Stimulated activated CD4-positive, alpha-beta T cell treated with anti-CD3 and anti-CD28 coated beads, TNF-alpha, amount 100 ng/mL, for 1 hour (primary cell): ENCODE data around the gene ELN.
A peak's percentile ranks its signal among the peaks of the same experiment; 100 is the strongest.

Experiments
- DNase-seq, 3 donors: peaks; one replicate each; pipeline ENCODE4 v3.0.0-alpha.2; 2020; ENCODE audit warnings: low read depth in 3 of 3, low spot score in 1 of 3

The ELN gene

DNA sequence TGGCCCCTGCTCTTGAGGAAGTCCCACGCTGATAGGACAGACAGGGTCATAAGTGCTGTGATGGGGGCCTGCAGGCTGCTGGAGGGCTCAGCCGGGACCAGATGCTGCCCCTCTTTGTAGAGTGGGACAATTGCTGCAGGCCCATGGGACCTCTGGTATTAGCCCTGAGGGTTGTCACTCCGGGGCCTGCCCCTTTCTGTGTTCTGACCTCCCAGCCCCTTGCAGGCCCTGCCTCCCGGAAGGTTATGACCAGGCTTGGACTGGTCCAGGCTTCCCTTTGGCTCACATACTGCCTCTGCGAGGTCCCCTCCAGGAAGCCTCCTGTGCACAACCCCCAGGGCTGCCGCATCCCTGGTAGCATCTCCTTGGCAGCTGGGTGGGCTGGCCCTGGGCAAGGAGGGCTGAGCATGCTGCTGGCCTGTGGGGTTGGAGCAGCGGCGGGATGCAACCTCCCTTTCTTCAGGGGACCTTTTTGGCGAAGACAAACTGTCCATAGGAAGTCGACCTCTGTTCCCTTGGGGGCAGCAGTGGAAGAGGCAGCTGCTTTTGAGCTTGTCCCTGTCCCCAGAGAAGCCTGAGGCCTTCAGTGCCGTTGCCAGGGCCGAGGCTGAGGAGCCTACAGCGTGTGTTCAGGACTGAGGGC is 64.5 kb downstream of the ELN start:
- DNase-seq = no peak

DNA sequence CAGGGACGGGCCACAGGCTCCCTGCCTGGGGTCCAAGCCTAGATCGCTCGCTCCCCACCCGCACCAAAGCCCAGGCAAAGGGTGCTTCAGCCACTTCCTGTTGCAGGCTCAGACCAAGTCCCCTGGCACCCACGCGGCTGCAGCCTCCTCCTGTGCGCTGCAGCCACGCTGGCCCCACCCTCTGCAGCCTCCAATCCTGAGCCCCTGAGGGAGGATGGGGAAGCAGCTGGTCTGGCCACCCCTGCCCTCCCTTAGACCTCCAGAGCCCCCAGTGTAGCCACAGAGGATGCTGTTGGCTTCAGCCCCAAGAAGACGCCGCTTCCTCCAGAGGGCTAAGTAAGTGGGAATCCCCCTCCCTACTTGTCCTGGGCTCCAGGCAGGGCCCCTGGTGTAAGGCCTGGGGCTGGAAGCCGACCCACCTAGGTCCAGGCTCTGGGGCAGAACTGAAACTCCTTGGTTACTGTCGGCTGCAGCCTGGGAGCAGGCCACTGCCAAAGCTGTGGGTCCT is 65.0 kb downstream of the ELN start:
- no peak for DNase-seq

DNA sequence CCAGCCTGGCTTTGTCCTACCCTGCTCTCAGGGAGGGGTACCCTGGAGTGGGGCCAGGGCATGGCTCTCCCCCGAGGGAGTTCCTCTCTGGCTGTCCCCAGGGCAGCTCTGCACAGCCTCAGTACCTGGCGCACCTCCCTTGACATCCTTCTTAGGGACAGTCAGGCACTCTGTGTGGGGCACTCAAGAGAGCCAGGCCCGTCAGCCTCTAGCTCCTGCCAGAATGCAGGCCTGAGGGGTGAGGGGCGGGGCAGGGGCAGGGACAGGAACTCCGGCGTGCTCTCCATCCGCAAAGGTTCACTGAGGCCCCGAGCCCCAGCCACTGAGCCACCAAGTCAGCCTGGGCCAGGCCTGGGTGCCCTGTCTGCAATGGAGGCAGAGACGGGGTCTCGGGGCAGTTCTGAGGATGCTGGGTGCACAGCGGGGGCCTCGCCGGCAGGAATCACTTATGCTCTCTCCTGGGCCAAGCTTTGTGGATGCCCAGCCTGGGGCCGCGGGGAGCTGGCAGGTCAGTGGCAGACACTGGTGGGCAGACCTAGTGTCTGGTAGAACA is 65.8 kb downstream of the ELN start:
- DNase-seq = no peak

DNA sequence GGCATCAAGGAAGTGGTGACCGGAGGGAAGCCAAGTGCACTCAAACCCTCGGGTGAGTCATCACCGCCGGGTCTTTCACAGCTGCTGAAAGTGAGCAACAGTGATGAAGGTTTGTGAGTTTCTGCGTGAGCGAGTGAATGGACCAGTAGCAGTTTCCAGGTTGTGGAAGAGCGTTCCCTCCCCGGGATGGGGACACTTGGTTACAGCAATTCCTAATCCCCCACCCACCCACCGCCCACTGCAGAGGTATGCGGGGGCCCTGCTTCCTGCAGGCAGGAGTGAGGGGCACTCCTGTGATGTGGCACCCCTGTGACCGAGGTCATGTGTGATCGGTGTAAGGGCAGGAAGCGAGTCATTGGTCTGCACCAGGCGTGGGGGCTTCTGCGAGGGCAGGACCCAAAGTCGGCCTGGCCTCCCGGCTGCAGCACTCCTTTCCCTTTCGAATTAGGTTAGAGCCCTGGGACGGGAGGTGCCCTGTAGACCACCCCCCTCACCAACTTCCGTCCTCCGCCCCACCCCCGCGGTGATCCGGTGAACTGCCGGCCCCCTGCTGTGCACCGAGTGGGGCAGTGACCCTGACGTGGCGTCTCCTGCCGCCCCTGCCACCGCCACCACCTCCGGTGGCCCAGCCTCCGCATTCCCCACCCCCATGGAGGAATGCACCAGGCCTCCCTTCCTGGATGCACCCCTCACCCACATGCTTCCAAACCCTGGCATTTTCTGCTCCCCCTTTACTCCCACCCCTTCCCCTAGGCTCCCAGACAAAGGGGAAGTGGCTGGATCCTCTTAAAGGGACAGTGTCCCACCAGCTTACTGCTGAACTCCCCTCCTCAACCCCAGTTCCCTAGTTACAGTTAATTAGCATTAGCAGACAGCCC is 66.5 kb downstream of the ELN start:
- DNase-seq = peak; percentile 40 to 45 (median 43)

DNA sequence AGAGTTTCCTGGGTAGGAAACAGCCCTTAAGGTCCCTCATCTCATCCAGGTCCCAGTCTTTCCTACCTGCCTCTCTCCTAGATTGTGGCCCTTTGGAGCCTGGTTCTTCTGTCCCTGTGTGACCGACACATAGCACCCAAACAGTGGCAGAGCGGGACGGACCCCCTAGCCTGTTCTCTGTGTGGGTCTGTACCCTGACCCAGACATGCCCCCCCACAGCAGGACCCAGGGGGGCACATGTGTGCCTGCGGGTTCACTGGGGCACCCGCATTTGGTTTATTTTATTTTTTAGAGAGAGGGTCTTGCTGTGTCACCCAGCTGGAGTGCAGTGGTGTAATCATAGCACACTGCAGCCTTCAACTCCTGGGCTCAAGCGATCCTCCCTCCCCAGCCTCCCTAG is 67.2 kb downstream of the ELN start:
- DNase-seq = no peak

DNA sequence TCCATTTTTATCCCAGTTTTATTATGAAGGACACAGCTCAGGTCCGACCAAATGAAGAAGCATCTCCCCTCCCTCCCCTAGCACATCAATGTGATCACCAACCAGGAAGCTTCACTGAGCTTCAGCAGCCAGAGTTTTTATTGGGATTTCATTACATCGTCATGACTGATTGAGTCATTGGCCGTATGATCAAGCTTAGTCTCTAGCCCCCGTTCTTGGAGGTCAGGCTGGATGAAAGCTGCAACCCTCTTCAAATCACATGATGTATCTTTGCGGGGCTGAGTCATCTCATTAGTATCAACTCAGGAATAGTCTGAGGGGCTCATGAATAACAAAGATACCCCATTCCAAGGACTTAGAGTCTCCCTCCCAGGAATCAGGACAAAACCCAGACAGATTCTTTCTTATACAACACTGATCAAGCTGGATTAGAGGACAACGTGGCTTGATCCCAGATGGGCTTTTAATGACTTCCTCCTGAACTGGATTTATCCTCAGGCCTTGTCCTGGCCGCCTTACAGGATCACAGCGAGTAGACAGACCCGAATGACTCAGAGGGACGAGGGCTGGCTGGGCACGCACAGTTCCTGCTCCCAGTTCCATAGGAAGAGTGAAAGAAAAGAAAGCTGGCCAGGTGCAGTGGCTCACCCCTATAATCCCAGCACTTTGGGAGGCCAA is 70.1 kb downstream of the ELN start:
- DNase-seq = no peak

DNA sequence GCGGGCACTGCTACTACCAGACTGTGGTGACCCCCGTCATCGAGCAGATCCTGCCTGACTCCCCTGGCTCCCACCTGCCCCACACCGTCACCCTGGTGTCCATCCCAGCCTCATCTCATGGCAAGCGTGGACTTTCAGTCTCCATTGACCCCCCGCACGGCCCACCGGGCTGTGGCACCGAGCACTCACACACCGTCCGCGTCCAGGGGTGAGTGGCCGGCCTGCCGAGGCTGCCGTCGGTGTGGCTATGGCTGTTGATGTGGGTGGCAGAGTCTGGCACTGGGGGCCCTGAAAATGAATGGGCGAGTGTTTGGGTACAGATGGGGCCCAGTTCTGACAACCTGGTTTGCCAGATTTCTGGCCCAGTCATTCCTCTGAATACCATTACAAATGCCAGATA is 71.1 kb downstream of the ELN start:
- DNase-seq = no peak

DNA sequence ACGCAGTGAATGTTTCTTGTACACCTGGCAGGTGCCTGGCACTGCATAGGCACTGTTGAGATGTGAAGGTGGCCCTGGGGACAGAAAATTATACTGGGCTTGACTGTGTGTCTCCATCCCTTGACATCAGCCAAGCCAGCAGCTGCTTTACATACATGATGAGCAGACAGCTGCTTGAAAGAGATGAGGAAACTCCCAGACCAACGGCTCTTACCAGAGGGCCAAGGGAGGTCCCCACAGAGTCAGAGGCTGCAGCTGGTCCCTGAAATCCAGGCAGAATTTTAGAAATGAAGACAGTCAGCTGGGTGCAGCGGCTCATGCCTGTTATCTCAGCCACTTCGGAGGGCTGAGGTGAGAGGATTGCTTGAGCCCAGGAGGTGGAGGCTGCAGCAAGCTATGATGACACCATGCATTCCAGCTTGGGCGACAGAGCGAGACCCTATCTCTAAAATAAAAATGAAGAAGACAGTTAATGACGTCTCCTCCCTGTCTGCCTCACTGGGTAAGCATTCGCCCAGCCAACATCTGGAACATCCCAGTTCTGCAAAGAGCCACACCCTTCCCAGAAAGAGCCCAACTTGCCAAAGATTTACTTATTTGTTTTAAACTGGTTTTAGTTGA is 73.2 kb downstream of the ELN start:
- no peak for DNase-seq

DNA sequence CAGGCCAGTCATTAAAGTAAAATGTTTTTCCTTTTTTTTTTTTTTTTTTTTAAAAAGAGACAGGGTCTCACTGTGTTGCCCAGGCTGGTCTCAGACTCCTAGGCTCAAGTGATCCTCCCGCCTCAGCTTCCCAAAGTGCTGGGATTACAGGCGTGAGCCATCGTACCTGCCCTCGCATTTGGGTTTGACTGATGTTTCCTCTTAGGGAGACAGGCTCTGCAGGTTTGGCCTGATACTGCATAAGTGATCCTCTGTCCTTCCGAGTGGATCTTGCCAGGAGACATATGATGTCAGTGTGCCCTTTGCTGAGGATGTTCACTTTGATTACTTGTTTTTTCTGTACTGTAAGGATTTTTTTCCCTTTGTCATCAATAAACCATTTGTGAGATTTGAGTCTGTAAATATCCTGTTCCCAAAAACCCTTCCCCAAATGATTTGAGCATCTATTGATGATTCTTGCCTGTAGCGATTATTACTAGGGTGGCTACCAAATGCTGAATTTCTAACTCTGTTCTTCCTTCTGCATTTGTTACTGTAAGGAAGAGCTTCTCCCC is 75.3 kb downstream of the ELN start:
- DNase-seq = no peak

DNA sequence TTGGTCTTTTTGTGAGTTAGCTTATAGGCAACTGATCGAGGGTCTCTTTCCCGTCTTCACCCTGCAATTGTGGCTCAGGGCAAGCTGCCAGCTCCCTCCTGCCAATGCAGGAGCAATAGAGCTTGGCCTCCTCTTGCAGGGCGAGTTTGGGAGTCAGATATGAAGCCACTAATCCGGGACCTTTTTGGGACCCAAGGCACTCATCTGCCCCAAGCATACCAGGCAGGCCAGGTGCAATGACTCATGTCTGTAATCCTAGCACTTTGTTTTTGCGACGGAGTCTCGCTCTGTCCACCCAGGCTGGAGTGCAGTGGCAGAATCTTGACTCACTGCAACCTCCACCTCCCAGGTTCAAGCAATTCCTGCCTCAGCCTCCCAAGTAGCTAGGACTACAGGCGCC is 76.7 kb downstream of the ELN start:
- DNase-seq = no peak

DNA sequence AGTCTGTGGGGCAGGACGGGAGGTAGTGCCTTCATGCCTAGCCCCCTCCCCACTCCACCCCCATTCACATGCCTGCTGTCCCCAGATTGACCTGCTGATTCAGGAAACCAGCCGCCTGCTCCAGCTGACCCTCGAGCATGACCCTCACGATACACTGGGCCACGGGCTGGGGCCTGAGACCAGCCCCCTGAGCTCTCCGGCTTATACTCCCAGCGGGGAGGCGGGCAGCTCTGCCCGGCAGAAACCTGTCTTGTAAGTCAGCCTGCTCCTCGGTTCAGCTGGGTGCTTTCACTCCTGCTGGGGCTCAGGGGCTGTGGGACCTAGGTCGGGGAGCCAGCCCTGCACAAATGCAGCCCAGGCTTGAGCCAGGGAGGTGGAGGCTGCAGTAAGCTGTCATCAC is 78.0 kb downstream of the ELN start:
- DNase-seq = no peak

DNA sequence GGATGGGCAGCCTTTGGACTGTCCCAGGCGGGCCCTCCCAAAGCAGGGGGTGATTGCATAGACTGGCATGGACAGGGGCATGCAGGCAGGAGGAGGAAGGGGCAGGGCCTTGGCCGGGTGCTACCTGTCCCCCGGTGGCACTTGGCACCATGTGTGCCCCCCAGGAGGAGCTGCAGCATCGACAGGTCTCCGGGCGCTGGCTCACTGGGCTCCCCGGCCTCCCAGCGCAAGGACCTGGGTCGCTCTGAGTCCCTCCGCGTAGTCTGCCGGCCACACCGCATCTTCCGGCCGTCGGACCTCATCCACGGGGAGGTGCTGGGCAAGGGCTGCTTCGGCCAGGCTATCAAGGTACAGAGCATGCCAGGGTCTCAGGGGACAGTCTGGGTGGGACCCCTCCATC is 78.9 kb downstream of the ELN start:
- DNase-seq = no peak

DNA sequence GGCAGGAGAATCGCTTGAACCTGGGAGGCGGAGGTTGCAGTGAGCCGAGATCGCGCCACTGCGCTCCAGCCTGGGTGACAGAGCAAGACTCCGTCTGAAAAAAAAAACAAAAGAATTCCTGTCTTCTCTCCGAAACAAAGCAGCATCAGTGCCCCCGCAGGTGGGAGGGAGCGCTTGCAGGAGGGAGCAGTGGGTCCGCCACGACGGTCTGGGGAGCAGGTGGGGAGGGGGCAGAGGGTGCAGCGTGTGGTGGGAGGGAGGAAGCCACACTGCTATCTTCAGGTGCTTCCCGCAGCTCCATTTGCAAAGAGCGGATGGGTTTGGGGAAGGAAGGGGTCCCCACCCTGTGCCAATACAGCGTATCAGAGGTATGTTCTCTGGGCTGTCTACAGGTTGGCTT is 87.4 kb downstream of the ELN start:
- no peak for DNase-seq

DNA sequence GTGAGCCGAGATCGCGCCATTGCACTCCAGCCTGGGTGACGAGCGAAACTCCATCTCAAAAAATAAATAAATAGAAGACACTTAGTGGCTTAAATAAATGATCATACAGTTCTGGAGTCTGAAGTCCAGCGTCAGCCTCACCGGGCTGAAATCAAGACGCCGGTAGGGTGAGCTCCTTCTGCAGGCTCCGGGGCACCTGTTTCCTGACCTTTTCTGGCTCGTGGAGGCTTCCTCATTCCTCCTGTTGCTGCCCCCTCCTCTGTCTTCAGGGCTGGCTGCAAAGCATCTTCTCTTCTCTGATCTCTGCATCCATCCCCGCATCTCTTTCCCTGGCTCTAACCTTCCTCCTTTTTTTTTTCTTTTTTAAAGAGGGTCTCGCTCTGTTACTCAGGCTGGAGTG is 88.4 kb downstream of the ELN start:
- no peak for DNase-seq
